Psoas muscle (tissue), 8 donors: Measurements from ENCODE around the gene PCDHGB1. TPM values are rescaled to one million over a fixed set of nuclear protein-coding genes. Genes with fewer than 3 reads are reported as not detected.
A peak's percentile ranks its signal among the peaks of the same experiment; 100 is the strongest.
"Not testable (repeated sequence)": the region's sequence is repeated elsewhere in the genome, so short reads cannot be mapped to it uniquely, and the experiment has no call there.

ENCODE experiments used
- ATAC-seq, 4 donors: fragments of 200-7000 bp; cut with Tn5 transposase; one replicate each; pipeline ENCODE4 v1.9.1; 2020; ENCODE audit warnings: moderate library complexity in 3 of 4, mild to moderate bottlenecking in 2 of 4
- DNase-seq, 2 donors: peaks; one replicate each; pipeline ENCODE4 v3.0.0-alpha.2; 2020
- H3K27ac ChIP-seq: fragments of 200-600 bp; one replicate; pipeline ENCODE4 v1.8.0; 2022
- H3K27me3 ChIP-seq, 3 donors: fragments of 200-600 bp in 1 of 3; one replicate each; pipeline versions ENCODE4 v1.6.1 to v1.8.0; 2013 to 2022; ENCODE audit warnings: low read length in 2 of 3, mild to moderate bottlenecking in 2 of 3, moderate library complexity in 1 of 3; ENCODE audit not compliant: insufficient read depth in 3 of 3
- H3K36me3 ChIP-seq, 2 donors: fragments of 200-600 bp in 1 of 2; one replicate each; pipeline versions ENCODE4 v1.6.1 to v1.8.0; 2013 to 2022; ENCODE audit warnings: low read depth in 1 of 2, mild to moderate bottlenecking in 1 of 2, moderate library complexity in 1 of 2; ENCODE audit not compliant: insufficient read depth in 1 of 2
- H3K4me1 ChIP-seq: fragments of 200-600 bp; one replicate; pipeline ENCODE4 v1.8.0; 2022
- H3K4me3 ChIP-seq: fragments of 200-600 bp; one replicate; pipeline ENCODE4 v1.8.0; 2022; ENCODE audit warnings: mild to moderate bottlenecking
- H3K9me3 ChIP-seq: fragments of 200-600 bp; one replicate; pipeline ENCODE4 v1.8.0; 2022
- WGBS, 3 donors: extraction: QIAGEN DNeasy Blood & Tissue Kit; methylation state at CpG; one replicate each; pipeline versions ENCODE4 v1.1.6 to v1.1.7; 2013; 5-methylcytosine and 5-hydroxymethylcytosine counted together
- intact Hi-C, 2 donors: fragments of 100-400 bp; cut with DNase I; formaldehyde crosslinking; loops; one replicate each; pipeline versions ENCODE4 v1.11.0 to v1.14.2; 2022
- long read RNA-seq, 2 donors: library from polyadenylated mRNA; unstranded; transcript quantifications; one replicate each; pipeline ENCODE4 v2.0.0, GENCODE V29; 2021
- polyA plus RNA-seq, 3 donors: library from polyadenylated mRNA; stranded (reverse); fragments of 200-250 nt; gene quantifications; one replicate each; pipeline ENCODE4 v1.2.3, GENCODE V29; 2013
- total RNA-seq, 4 donors: library from RNA; stranded (reverse); fragmentation: NEBNext Ultra II Directional in 2 of 4; extraction: Animal tissue kit (Norgen Biotek cat#: 25700) in 2 of 4; gene quantifications; one replicate each; pipeline versions ENCODE4 v1.2.1 to v1.2.4, GENCODE V29; 2021 to 2023
- TF ChIP-seq, protein P1 (sequence below): fragments of 200-600 bp; IDR thresholded peaks from one replicate; pipeline ENCODE4 v1.8.0; 2022; ENCODE audit warnings: antibody characterized with exemption
- donor health status: healthy with polysubstance abuse.
- donor health status: DM: no; HTN: no; CAD: no; lungs with moderate emphysema.
- donor health status: Bipolar disorder and iron deficiency.
- donor health status: healthy.
- donor health status: DM: yes; HTN: yes; CAD: no.
- donor health status: DM: no; HTN: no; CAD: no.
- donor health status: DM: no; HTN: no; CAD: no.
- donor health status: DM: yes; HTN: yes; CAD: no.

The PCDHGB1 gene
- total RNA-seq (1 to 10 TPM in 2 of 4 donors, under 1 TPM in 2; 0.71 to 1.8 (median 1.2) TPM), polyA plus RNA-seq (under 1 TPM; 0.08 to 0.22 (median 0.12) TPM)
- long read RNA-seq, donor 1, result 0 reads
- long read RNA-seq, donor 2, result 0 reads

DNA sequence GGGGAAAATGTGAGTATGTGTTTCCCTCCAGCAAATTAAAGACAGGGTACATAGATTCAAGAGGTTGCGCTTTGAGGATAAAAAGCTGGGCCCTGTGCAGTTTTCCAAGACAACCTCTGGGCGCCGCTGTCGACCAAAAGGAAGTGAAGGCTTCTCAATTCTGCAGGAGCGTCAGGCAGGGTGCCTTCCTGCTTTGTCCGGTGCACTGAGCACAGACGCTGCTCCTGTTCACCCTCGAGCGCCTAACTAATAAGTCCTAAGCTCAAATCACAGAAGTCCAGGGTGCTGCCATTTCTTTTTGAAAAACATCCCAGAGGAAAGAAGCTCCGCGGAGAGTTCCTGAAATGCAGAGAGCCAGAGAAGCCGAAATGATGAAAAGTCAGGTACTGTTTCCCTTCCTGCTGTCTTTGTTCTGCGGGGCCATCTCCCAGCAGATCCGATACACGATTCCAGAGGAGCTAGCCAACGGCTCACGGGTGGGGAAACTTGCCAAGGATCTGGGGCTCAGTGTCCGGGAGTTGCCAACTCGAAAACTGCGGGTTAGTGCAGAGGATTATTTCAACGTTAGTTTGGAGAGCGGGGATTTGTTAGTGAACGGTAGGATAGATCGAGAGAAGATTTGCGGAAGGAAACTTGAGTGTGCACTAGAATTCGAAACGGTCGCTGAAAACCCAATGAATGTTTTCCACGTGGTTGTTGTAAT, at the start of gene PCDHGB1:
TSS of gene PCDHGB1 (plus strand) at position 183 of the 703 bp plus-strand sequence. CDS start at position 345, 162 bp downstream.
- TF ChIP-seq, protein P1, sequence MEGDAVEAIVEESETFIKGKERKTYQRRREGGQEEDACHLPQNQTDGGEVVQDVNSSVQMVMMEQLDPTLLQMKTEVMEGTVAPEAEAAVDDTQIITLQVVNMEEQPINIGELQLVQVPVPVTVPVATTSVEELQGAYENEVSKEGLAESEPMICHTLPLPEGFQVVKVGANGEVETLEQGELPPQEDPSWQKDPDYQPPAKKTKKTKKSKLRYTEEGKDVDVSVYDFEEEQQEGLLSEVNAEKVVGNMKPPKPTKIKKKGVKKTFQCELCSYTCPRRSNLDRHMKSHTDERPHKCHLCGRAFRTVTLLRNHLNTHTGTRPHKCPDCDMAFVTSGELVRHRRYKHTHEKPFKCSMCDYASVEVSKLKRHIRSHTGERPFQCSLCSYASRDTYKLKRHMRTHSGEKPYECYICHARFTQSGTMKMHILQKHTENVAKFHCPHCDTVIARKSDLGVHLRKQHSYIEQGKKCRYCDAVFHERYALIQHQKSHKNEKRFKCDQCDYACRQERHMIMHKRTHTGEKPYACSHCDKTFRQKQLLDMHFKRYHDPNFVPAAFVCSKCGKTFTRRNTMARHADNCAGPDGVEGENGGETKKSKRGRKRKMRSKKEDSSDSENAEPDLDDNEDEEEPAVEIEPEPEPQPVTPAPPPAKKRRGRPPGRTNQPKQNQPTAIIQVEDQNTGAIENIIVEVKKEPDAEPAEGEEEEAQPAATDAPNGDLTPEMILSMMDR, result peak; percentile 47
- peak in 1 of 2 donors; percentile 41 for DNase-seq
- Histone ChIP-seq H3K9me3 (peaks cover 3% of the 10 kb centered on the region), H3K27me3 (peaks cover 0 to 41% (median 13%) of the 10 kb centered on the region in 3 donors), H3K36me3 (no peaks in the 10 kb centered on the region), H3K4me1 (no peaks in the 10 kb centered on the region), H3K27ac (no peak within 1 kb of the TSS), H3K4me3 (peak within 1 kb of the TSS; percentile 44)
- ATAC-seq, result peak; percentile 62 to 90 (median 82)
- 23 to 27% (median 23%) methylated on average over 29 of the region's 29 CpGs for WGBS, 3 donors
- intact Hi-C loops, result no loop called here

DNA sequence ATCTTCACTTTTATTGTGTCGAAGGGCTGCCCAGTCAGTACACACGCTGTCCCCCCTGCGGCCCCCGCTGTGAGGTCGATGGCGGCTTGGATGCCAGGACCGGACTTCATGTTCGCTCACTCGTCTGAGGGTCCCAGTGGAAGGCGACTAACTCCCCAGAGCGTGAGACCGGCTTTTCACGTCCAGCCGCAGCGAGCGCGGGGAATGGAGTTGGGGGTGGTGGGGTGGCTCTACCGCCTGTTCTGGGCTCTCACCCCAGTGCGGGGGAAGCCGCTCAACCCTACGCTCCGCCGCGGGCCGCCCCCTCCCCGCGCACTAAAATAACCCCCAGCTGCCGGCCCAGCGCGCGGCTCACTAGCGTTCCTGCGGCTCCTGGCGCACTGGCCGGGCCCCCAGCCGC, 46.1 kb upstream of the PCDHGB1 start, which contains the start of gene SLC25A2:
TSS of gene SLC25A2 (minus strand) at position 294 of the 400 bp plus-strand sequence. CDS start at position 110, 184 bp downstream.
- Histone ChIP-seq H3K27me3 (no peaks in the 10 kb centered on the region), H3K36me3 (no peaks in the 10 kb centered on the region), H3K9me3 (peaks cover 54% of the 10 kb centered on the region), H3K4me3 (no peak within 1 kb of the TSS), H3K4me1 (no peaks in the 10 kb centered on the region), H3K27ac (no peak within 1 kb of the TSS)
- intact Hi-C loops, result no loop called here
- WGBS, 3 donors, result 31 to 37% (median 34%) methylated on average over 32 to 36 of the region's 36 CpGs
- TF ChIP-seq, protein P1, result no peak
- no peak for ATAC-seq
- no peak for DNase-seq

DNA sequence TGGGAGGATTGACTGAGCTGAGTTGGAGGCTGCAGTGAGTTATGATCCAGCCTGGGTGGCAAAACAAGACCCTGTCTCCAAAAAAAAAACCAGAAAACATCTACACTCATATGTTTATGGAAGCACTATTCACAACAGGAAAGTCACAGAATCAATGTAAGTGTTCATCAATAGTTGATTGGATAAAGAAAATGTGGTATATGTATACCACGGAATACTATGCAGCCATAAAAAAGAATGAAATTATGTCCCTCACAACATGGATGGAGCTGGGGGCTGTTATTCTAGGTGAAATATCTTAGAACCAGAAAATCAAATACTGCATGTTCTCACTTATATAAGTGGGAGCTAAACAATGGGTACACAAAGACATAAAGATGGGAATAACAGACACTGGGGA, 43.3 kb upstream of the PCDHGB1 start:
- Histone ChIP-seq H3K4me1 (no peaks in the 10 kb centered on the region), H3K27me3 (no peaks in the 10 kb centered on the region), H3K4me3 (no peak overlapping the region), H3K9me3 (peaks cover 47% of the 10 kb centered on the region), H3K27ac (no peak overlapping the region), H3K36me3 (peaks cover 0 to 4% of the 10 kb centered on the region in 2 donors)
- 97 to 100% (median 98%) methylated on average over 1 of the region's 1 CpG for WGBS, 3 donors
- ATAC-seq (no peak), DNase-seq (no peak)
- intact Hi-C loops, result no loop called here
- TF ChIP-seq, protein P1, result no peak

DNA sequence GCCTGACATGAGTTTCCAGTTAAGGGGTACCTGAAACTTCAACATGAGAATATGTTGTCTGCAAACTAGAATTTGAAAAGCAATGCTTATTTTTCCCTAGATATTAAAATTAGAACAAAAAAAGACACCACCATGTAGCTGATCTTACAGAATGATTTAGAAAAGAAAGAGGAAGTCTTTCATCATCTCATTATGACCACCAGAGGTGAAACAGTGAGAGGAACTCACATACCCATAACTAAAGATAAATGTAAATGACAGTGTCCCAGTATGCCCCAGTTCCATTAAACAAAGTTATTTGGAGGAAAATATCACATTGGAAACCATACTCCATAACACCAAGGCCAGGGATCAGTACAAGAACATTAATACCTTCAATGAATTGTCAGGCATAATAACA, 36.2 kb upstream of the PCDHGB1 start:
- Histone ChIP-seq H3K36me3 (peaks cover 10 to 17% of the 10 kb centered on the region in 2 donors), H3K27me3 (no peaks in the 10 kb centered on the region), H3K4me3 (no peak overlapping the region), H3K9me3 (peaks cover 57% of the 10 kb centered on the region), H3K27ac (no peak overlapping the region), H3K4me1 (peaks cover 8% of the 10 kb centered on the region)
- ATAC-seq (no peak), DNase-seq (no peak)
- intact Hi-C loops, result no loop called here
- TF ChIP-seq, protein P1, result no peak

DNA sequence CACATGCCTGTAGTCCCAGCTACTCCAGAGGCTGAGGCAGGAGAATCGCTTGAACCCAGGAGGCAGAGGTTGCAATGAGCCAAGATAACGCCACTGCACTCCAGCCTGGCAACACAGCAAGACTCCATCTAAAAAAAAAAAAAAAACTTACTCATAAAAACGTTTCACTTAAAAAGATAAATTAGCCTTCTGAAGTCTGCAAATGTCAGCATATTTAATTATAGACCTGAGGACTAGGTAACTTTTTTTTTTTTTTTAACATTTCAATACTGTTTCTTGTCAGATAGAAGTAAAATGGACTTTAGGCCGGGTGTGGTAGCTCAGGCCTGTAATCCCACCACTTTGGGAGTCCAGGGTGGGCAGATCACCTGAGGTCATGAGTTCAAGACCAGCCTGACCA, 32.9 kb upstream of the PCDHGB1 start:
- 81 to 91% (median 82%) methylated on average over 4 of the region's 4 CpGs for WGBS, 3 donors
- H3K27me3 ChIP-seq, H3K4me3 ChIP-seq, ATAC-seq, DNase-seq, intact Hi-C loops, H3K27ac ChIP-seq: not testable (repeated sequence)
- Histone ChIP-seq H3K36me3 (peaks cover 9 to 27% of the 10 kb centered on the region in 2 donors), H3K9me3 (peaks cover 65% of the 10 kb centered on the region), H3K4me1 (peaks cover 15% of the 10 kb centered on the region)
